Measurements from ENCODE around the gene NCOA4.
"Not testable (repeated sequence)": the region's sequence is repeated elsewhere in the genome, so short reads cannot be mapped to it uniquely, and the experiment has no call there.

The NCOA4 gene

DNA sequence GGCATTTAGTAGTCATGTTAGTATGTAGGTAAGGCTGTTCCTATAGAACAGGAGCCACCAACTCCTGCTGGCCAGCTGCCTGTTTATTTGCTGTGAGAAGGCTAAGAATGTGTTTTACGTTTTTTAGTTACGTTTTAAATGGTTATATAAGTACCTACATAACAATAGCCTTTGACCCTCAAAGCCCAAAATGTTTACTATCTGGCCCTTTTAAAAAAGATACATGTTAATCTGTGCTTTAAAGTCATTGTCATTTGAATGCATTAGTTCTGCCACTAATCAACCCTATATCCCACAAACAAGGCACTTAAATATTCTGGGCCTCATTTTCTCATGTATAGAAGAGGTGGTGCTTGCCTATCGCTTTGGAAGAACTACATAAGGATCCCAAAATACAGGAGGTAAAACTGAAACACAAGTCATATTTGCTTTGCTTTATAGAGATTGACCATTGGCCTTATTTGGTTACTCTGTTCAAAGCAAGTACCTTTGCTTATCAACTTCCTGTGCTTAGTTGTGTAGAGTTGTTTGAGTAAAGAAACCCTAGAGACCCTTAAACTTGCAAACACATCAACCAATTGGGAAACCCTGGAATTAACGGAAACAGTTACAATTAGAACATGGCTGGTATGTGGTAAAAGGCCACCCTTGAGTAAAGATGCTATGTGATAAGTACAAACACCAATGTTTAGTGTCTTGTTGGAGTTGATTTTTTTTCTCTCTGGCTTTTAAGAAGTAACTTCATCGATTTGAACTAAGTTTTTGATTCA is 32.2 kb downstream of the NCOA4 start:
- Histone ChIP-seq H3K4me3 (replicated peaks; ENCODE audit: low read depth, low read length) (no peak overlapping the region), H3K27me3 (replicated peaks; ENCODE audit: control insufficient read depth, insufficient read depth, low read length) (no peaks in the 10 kb centered on the region), H3K36me3 (ENCODE audit: control insufficient read depth, insufficient read depth, low read length) (peaks cover 10% of the 10 kb centered on the region)
- no peak for DNase-seq (ENCODE audit: extremely low read depth, insufficient read length)
- TF ChIP-seq, protein P1, sequence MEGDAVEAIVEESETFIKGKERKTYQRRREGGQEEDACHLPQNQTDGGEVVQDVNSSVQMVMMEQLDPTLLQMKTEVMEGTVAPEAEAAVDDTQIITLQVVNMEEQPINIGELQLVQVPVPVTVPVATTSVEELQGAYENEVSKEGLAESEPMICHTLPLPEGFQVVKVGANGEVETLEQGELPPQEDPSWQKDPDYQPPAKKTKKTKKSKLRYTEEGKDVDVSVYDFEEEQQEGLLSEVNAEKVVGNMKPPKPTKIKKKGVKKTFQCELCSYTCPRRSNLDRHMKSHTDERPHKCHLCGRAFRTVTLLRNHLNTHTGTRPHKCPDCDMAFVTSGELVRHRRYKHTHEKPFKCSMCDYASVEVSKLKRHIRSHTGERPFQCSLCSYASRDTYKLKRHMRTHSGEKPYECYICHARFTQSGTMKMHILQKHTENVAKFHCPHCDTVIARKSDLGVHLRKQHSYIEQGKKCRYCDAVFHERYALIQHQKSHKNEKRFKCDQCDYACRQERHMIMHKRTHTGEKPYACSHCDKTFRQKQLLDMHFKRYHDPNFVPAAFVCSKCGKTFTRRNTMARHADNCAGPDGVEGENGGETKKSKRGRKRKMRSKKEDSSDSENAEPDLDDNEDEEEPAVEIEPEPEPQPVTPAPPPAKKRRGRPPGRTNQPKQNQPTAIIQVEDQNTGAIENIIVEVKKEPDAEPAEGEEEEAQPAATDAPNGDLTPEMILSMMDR (IDR thresholded peaks at IDR 0.05; ENCODE audit: insufficient read depth, low read length, poor library complexity, severe bottlenecking) = no peak

DNA sequence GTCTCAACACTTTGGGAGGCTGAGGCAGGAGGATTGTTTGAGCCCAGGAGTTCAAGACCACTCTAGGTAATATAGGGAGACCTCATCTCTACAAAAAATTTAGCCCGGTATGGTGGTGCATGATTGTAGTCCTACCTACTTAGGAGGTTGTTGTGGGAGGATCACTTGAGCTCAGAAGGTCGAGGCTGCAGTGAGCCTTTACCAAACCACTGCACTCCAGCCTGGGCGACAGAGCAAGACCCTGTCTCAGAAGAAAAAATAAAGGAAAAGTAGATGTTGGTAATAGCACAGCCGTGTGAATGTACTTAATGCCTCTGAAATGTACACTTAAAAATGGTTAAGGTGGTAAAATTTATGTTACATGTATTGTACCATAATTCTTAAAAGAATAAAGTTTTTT is 32.9 kb downstream of the NCOA4 start:
- TF ChIP-seq, protein P1 (IDR thresholded peaks at IDR 0.05; ENCODE audit: insufficient read depth, low read length, poor library complexity, severe bottlenecking) = no peak
- H3K27me3 ChIP-seq (replicated peaks; ENCODE audit: control insufficient read depth, insufficient read depth, low read length) = no peaks in the 10 kb centered on the region
- H3K4me3 ChIP-seq (replicated peaks; ENCODE audit: low read depth, low read length) = no peak overlapping the region
- DNase-seq (ENCODE audit: extremely low read depth, insufficient read length) = no peak
- H3K36me3 ChIP-seq (ENCODE audit: control insufficient read depth, insufficient read depth, low read length) = peaks cover 9% of the 10 kb centered on the region

DNA sequence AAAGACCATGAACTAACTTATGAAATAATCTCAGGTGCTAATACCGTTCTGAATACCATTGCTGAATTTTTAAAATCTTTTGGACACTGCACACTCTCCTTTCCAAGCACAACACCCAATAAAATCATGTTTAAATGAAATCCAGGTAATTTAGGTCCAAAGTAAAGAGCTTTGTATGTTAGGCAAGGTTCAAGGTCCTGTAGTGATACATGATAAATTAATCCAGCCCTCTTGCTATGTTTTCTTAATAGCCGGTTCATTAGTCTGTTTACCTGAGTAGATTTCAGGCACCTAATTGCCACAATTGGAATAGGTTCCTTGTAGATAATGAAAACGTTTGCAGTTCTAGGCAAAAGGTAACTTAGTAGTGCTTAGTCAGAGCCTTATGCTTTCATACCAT is 44.8 kb downstream of the NCOA4 start:
- not testable (repeated sequence) for H3K36me3 ChIP-seq (ENCODE audit: control insufficient read depth, insufficient read depth, low read length); H3K27me3 ChIP-seq (replicated peaks; ENCODE audit: control insufficient read depth, insufficient read depth, low read length); DNase-seq (ENCODE audit: extremely low read depth, insufficient read length); H3K4me3 ChIP-seq (replicated peaks; ENCODE audit: low read depth, low read length)

DNA sequence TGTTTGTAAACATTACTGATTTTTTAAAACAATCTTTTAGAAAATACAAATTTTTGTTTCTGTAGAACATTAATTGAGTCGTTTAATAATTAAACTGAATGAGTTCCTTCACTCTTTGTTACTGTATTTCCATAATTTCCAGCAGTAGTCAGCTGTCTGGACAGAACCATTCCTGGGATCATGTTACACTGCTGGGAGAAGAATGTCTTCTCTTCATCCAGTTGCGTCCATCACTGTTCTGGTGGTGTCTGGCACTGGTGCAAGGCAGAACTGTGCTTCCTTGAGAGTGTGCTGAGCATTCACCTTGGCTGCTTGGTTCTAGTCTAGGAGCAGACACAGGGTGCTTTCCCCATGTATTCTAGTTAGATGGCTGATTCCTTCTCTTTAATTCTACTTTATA is 46.0 kb downstream of the NCOA4 start:
- H3K27me3 ChIP-seq (replicated peaks; ENCODE audit: control insufficient read depth, insufficient read depth, low read length); DNase-seq (ENCODE audit: extremely low read depth, insufficient read length); H3K36me3 ChIP-seq (ENCODE audit: control insufficient read depth, insufficient read depth, low read length); H3K4me3 ChIP-seq (replicated peaks; ENCODE audit: low read depth, low read length): not testable (repeated sequence)

DNA sequence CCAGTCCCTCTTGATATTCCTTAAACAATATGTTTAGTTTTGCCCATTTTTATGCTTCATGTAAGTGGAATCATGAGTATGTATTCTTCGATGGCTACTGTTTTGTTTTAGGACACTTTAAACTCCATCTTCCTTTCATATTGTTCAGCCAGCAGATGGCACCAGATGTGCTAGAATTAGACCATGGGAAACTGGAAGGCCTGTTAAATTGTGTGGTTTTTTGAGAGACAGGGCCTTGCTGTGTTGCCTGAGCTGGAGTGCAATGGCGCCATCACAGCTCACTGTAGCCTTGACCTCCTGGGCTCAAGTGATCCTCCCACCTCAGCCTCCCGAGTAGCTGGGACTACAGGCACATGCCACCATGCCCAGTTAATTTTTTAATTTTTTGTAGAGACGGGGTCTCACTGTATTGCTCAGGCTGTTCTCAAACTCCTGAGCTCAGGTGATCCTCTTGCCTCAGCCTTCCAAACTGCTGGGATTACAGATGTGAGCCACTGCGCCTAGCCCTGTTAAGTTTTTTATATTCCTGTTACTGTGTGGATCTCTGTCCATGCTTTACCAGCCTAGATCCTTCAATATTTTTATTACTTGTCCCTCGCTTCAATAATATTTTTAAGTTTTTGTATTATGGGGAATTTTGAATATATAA is 46.8 kb downstream of the NCOA4 start:
- H3K36me3 ChIP-seq (ENCODE audit: control insufficient read depth, insufficient read depth, low read length); DNase-seq (ENCODE audit: extremely low read depth, insufficient read length): not testable (repeated sequence)

DNA sequence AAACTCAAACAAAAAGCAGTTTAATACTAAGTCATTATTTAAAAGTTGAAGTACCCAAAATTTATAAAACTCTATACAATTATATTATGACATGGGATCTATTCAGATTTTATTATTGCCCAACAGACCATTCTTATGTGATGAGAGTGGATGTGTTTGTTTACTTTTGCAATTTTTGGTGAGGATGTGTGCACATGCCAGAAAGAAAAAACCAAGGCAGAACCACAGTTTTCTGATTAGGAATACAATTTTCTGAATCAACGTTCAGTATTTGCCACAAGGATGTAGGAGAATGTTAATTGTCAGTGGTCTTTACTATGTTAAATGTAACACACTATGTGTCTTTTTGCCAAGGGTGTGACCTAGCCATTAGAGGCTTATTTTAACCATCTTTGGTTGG is 49.1 kb downstream of the NCOA4 start:
- not testable (repeated sequence) for H3K4me3 ChIP-seq (replicated peaks; ENCODE audit: low read depth, low read length); H3K27me3 ChIP-seq (replicated peaks; ENCODE audit: control insufficient read depth, insufficient read depth, low read length); H3K36me3 ChIP-seq (ENCODE audit: control insufficient read depth, insufficient read depth, low read length); DNase-seq (ENCODE audit: extremely low read depth, insufficient read length)

More for the DNA sequence above, 46.8 kb downstream of the NCOA4 start:
- not testable (repeated sequence) for H3K4me3 ChIP-seq (replicated peaks; ENCODE audit: low read depth, low read length); H3K27me3 ChIP-seq (replicated peaks; ENCODE audit: control insufficient read depth, insufficient read depth, low read length)

DNA sequence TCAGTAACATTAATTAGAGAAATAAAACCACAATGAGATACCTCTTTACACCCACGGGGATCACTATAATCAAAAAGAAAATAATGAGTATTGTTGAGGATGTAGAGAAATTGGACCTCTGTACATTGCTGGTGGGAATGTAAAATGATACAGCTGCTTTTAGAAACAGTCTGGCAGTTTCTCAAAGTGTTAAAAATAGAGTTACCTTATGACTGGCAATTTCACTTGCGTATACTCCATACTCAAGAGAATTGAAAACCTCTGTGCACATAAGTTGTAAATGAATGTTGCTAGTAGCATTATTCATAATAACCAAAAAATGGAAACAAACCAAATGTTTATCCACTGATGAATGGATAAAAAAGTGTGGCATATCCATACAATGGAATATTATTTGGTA is 51.9 kb downstream of the NCOA4 start:
- H3K27me3 ChIP-seq (replicated peaks; ENCODE audit: control insufficient read depth, insufficient read depth, low read length); H3K4me3 ChIP-seq (replicated peaks; ENCODE audit: low read depth, low read length); H3K36me3 ChIP-seq (ENCODE audit: control insufficient read depth, insufficient read depth, low read length); DNase-seq (ENCODE audit: extremely low read depth, insufficient read length): not testable (repeated sequence)

DNA sequence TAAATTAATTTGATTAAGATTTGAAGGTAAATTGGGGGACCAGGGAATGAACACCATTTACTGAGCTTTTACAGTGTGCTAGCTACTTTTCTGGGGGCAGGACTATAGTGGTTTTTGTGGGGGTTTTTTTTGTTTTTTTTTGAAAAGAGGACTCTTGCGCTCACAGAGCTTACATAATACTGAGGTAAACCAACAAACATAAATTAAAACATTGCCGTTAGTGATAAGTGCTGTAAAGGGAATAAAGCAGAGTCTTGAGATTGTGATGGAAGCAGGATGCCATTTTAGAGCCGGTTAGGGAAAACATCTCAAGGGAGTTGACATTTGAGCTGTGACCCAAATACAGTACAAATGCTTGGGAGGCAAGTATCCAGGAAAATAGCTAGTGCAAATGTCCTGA is 56.4 kb downstream of the NCOA4 start:
- DNase-seq (ENCODE audit: extremely low read depth, insufficient read length); H3K27me3 ChIP-seq (replicated peaks; ENCODE audit: control insufficient read depth, insufficient read depth, low read length); H3K36me3 ChIP-seq (ENCODE audit: control insufficient read depth, insufficient read depth, low read length): not testable (repeated sequence)
- peak overlapping the region; percentile 82; the same call in 1 of the 2 replicates for H3K4me3 ChIP-seq (replicated peaks; ENCODE audit: low read depth, low read length)

DNA sequence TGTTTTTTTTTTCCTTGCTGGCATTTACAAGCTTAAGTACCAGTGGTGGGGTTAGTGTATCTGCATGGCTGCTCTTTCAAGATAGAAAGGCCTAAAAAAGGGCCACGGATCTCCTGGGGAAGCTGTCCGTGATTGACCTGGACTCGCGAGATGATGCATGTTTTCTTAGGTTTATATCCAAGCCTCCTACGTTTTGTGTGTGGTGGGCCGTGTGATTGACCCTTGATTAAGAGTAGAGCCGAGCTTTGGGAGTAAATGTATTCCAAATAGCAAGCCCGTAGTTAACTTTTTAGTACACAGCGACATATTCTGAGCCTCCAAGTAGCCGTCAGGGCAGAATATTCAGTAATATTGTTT is 57.6 kb downstream of the NCOA4 start:
- not testable (repeated sequence) for H3K36me3 ChIP-seq (ENCODE audit: control insufficient read depth, insufficient read depth, low read length); H3K27me3 ChIP-seq (replicated peaks; ENCODE audit: control insufficient read depth, insufficient read depth, low read length); DNase-seq (ENCODE audit: extremely low read depth, insufficient read length)
- H3K4me3 ChIP-seq (replicated peaks; ENCODE audit: low read depth, low read length) = peak overlapping the region; percentile 82

DNA sequence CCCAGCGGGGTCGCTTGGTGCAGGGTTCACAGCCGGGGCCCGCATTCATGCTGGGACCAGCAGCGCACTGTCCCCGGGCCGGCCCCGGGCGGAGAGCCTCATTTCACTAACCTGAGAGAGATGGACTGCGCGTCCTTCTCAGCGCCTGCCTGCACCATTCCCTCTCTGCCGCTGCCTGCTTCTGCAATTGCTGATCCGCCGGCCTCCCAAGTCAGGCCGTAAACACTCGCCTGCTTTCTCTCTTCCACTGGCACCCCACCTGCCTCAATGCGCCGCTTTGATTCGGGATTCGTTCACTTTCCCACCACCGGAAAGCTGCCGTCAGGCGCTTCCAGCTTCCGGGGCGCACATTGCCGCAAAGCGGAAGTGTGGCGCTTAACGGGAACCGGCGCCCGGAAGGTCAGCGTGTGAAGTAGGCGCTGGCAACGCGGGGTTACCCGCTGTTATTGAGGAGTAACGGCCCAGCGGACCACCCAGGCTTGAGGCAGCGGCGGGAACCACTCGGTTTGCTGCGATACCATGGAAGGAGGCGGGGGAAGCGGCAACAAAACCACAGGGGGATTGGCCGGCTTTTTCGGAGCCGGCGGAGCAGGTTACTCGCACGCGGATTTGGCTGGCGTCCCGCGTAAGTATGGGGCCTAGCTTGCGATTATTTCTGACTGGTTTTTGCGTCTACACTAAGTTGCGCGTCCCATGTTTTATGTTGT is 58.2 kb downstream of the NCOA4 start, which contains the start of gene TIMM23:
Gene TIMM23, plus strand, starts transcription at position 384 of the 707 bp plus-strand sequence. Its CDS starts 136 bp downstream, at position 520.
- H3K27me3 ChIP-seq (replicated peaks; ENCODE audit: control insufficient read depth, insufficient read depth, low read length); H3K36me3 ChIP-seq (ENCODE audit: control insufficient read depth, insufficient read depth, low read length): not testable (repeated sequence)
- H3K4me3 ChIP-seq (replicated peaks; ENCODE audit: low read depth, low read length) = peak within 1 kb of the TSS; percentile 82
- DNase-seq (ENCODE audit: extremely low read depth, insufficient read length) = peak; percentile 81

DNA sequence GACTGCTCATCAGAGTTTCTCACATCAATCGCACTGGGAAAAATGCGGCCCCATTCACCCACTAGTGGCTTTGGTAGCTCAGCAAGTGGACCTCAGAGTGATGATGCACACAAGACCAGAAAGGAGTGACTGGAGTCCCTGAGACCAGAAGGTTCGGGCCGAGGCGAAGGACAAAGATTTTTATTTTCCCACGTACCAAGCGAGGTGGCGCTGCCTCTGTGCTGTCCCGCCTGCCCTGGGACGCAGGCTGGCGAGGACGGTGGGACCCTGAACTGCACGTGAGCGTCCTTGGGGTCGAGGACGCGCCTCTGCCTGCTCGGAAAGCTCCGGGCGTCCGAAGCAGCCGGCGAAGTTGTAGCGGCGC is 58.7 kb downstream of the NCOA4 start:
- peak; percentile 13 for DNase-seq (ENCODE audit: extremely low read depth, insufficient read length)
- H3K4me3 ChIP-seq (replicated peaks; ENCODE audit: low read depth, low read length) = peak overlapping the region; percentile 82
- not testable (repeated sequence) for H3K36me3 ChIP-seq (ENCODE audit: control insufficient read depth, insufficient read depth, low read length); H3K27me3 ChIP-seq (replicated peaks; ENCODE audit: control insufficient read depth, insufficient read depth, low read length)

DNA sequence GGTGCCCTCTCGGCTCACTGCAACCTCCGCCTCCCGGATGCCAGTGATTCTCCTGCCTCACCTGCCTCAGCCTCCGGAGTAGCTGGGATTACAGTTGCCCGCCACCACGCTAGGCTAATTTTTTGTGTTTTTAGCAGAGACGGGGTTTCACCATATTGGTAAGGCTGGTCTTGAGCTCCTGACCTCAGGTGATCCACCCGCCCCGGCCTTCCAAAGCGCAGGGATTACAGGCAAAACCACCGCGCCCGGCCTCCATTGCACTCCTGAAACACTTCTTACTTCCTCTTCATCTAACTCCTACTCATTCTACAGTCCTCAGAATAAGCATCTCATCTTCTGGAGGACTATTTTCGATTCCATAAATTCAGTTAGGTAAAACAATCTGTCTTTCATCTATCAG is 59.4 kb downstream of the NCOA4 start:
- not testable (repeated sequence) for DNase-seq (ENCODE audit: extremely low read depth, insufficient read length); H3K27me3 ChIP-seq (replicated peaks; ENCODE audit: control insufficient read depth, insufficient read depth, low read length); H3K36me3 ChIP-seq (ENCODE audit: control insufficient read depth, insufficient read depth, low read length)
- peak overlapping the region; percentile 82 for H3K4me3 ChIP-seq (replicated peaks; ENCODE audit: low read depth, low read length)

Data from GM06990 (cell line).